Activated CD8-positive, alpha-beta memory T cell treated with anti-CD3 and anti-CD28 coated beads, Interleukin-2, amount 50 U/mL, for 24 hours (primary cell): ENCODE results near the gene ESR2.

ENCODE experiments used
- DNase-seq: peaks from one replicate; pipeline ENCODE4 v3.0.0-alpha.2; 2020; ENCODE audit errors: extremely low read depth

Gene ESR2

GRCh38 chr14:64266239-64266638 is 27.9 kb downstream of the ESR2 start:
- DNase-seq = no peak

GRCh38 chr14:64265222-64265621 is 28.9 kb downstream of the ESR2 start:
- no peak for DNase-seq

- DNase-seq = no peak
These were observed 33.8 kb downstream of the ESR2 start for GRCh38 chr14:64260418-64260817.

- DNase-seq = no peak
These were observed 38.4 kb downstream of the ESR2 start for GRCh38 chr14:64255756-64256155.

GRCh38 chr14:64253672-64254071 is 40.5 kb downstream of the ESR2 start:
- DNase-seq = no peak

- no peak for DNase-seq
These were observed 44.8 kb downstream of the ESR2 start for GRCh38 chr14:64249363-64249762.

GRCh38 chr14:64248689-64249088 is 45.5 kb downstream of the ESR2 start:
- no peak for DNase-seq

- DNase-seq = no peak
These were observed 47.0 kb downstream of the ESR2 start for GRCh38 chr14:64247195-64247594.

GRCh38 chr14:64246688-64247087 is 47.5 kb downstream of the ESR2 start:
- no peak for DNase-seq

- DNase-seq = no peak
These were observed 48.7 kb downstream of the ESR2 start for GRCh38 chr14:64245491-64245890.

- DNase-seq = no peak
These were observed 49.9 kb downstream of the ESR2 start for GRCh38 chr14:64244279-64244678.

- DNase-seq = no peak
These were observed 55.5 kb downstream of the ESR2 start for GRCh38 chr14:64238631-64239030.

GRCh38 chr14:64238049-64238448 is 56.1 kb downstream of the ESR2 start:
- DNase-seq = no peak

GRCh38 chr14:64235652-64236640 is 58.2 kb downstream of the ESR2 start:
- no peak for DNase-seq

- no peak for DNase-seq
These were observed 59.1 kb downstream of the ESR2 start for GRCh38 chr14:64234877-64235651.

- no peak for DNase-seq
These were observed 60.5 kb downstream of the ESR2 start for GRCh38 chr14:64233531-64234190.

- no peak for DNase-seq
These were observed 61.2 kb downstream of the ESR2 start for GRCh38 chr14:64232944-64233343.

- DNase-seq = no peak
These were observed 61.9 kb downstream of the ESR2 start for GRCh38 chr14:64232095-64232838.

GRCh38 chr14:64229489-64229888 is 64.7 kb downstream of the ESR2 start:
- DNase-seq = no peak

- no peak for DNase-seq
These were observed 66.3 kb downstream of the ESR2 start for GRCh38 chr14:64227856-64228255.

GRCh38 chr14:64225151-64225757 is 68.9 kb downstream of the ESR2 start:
- no peak for DNase-seq
